Measurements from ENCODE around the gene USHBP1. TPM values are rescaled to one million over a fixed set of nuclear protein-coding genes. Genes with fewer than 3 reads are reported as not detected.

USHBP1 gene
- total RNA-seq, 1 donor from 2014 or later, result not detected

DNA sequence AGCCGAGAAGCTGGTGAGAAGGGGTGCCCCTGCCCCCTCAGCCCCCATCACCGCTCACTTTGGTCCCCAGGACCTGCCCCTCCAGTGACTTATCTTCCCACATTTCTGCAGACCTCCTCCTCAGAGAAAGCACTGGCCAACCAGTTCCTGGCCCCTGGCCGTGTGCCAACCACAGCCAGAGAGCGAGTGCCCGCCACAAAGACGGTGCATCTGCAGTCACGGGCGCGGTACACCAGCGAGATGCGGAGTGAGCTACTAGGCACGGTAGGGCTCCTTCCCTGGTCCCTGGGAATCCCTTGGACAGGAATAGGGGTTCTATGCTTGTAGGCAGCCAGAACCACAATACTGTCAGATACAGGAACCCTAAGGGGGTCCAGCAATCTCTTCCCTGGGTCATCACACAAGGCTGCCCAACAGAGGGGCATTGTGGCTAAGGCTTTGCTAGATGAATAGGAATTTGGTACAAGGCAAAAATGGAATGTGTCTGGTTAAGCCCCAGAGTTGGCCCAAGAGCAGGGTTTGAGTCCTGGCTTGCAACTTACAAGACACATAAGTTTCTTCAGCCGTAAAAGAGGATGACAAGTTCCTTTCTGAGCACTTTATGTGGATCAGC, 48.4 kb downstream of the USHBP1 start:
- Mint-ChIP-seq H3K4me3 (ENCODE audit: unreplicated experiment) (peak overlapping the region; percentile 91), H3K36me3 (ENCODE audit: unreplicated experiment) (no peaks in the 10 kb centered on the region), H3K27ac (ENCODE audit: unreplicated experiment) (no peak overlapping the region), H3K9me3 (ENCODE audit: unreplicated experiment) (peaks cover 2% of the 10 kb centered on the region), H3K27me3 (ENCODE audit: unreplicated experiment) (peaks cover 8% of the 10 kb centered on the region), H3K4me1 (ENCODE audit: low read depth, unreplicated experiment) (peaks cover 5% of the 10 kb centered on the region)
- DNase-seq, result no peak
- TF ChIP-seq, protein P1, sequence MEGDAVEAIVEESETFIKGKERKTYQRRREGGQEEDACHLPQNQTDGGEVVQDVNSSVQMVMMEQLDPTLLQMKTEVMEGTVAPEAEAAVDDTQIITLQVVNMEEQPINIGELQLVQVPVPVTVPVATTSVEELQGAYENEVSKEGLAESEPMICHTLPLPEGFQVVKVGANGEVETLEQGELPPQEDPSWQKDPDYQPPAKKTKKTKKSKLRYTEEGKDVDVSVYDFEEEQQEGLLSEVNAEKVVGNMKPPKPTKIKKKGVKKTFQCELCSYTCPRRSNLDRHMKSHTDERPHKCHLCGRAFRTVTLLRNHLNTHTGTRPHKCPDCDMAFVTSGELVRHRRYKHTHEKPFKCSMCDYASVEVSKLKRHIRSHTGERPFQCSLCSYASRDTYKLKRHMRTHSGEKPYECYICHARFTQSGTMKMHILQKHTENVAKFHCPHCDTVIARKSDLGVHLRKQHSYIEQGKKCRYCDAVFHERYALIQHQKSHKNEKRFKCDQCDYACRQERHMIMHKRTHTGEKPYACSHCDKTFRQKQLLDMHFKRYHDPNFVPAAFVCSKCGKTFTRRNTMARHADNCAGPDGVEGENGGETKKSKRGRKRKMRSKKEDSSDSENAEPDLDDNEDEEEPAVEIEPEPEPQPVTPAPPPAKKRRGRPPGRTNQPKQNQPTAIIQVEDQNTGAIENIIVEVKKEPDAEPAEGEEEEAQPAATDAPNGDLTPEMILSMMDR (IDR thresholded peaks at IDR 0.05; ENCODE audit: partially characterized antibody, unreplicated experiment), result no peak

DNA sequence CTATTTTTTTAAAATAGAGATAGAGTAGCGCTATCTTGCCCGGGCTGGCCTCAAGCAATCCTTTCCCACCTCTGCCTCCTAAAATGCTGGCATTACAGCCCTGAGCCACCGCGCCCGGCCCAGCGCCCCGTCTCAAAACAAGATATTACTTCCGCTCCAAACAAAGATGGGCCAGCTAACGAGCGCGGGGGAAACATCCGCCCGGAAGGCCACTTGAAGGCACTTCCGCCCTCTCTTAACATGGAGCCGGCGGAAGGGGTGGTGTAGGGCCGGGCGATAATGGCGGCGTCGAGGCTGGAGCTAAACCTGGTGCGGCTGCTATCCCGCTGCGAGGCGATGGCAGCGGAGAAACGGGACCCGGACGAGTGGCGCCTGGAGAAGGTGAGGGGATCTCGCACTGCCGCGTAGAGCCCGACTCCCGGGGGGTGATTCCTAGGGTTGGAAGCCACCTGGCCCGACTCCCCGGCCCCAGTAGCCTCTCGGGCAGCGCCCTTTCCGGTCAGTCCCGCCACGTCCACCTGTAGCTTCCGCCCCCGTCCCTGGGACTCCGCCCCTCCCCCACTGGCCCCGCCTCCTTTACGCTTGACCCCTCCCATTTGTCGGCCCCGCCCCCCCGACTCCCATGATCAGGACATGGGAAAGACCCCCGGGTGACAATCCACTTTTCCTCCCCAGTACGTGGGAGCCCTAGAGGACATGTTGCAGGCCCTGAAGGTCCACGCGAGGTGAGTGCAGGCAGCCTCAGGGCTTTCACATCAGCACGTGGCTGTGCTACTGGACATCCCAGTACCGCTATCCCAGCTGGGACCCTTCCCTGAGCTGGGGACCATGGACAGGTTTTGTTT, 49.2 kb downstream of the USHBP1 start, which contains the start of gene USE1:
USE1 (plus strand) TSS at position 231 of the 845 bp plus-strand sequence; CDS start at position 280, 49 bp downstream.
- DNase-seq, result peak; percentile 87
- no peaks in the 10 kb centered on the region for H3K36me3 Mint-ChIP-seq (ENCODE audit: unreplicated experiment)
- peak within 1 kb of the TSS; percentile 97 for H3K27ac Mint-ChIP-seq (ENCODE audit: unreplicated experiment)
- TF ChIP-seq, protein P1 (IDR thresholded peaks at IDR 0.05; ENCODE audit: partially characterized antibody, unreplicated experiment), result no peak
- H3K4me1 Mint-ChIP-seq (ENCODE audit: low read depth, unreplicated experiment), result peaks cover 6% of the 10 kb centered on the region
- peaks cover 8% of the 10 kb centered on the region for H3K27me3 Mint-ChIP-seq (ENCODE audit: unreplicated experiment)
- peaks cover 2% of the 10 kb centered on the region for H3K9me3 Mint-ChIP-seq (ENCODE audit: unreplicated experiment)
- peak within 1 kb of the TSS; percentile 91 for H3K4me3 Mint-ChIP-seq (ENCODE audit: unreplicated experiment)

DNA sequence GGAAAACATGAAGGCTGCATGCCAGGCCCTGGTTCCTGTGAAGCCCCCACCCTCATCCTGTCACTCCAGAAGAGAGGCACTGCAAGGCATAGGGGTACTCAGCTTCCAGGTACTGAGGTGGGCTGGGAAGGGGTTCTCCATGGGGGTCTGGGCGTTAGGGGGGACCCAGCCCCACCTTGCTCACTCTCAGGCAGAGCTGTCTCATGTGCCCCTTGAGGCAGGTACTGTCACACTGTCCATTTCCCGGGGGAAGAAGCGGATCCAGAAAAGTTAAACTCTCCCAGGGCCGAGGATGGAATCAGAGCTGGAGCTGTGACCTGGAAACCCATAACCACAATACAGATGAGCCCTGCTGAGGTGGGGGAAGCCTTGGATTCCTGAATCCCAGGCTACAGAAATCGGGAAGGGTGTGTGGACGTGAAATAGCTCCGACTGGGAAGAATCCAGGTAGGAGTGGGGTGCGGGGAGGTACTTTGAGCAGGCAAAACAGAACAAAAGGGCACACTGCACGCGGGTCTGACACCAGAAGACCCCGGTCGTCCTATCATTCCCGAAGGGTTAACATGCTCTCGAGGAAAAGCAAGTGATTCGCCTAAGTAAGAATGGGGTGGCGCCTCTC, 49.9 kb downstream of the USHBP1 start:
- TF ChIP-seq, protein P1 (IDR thresholded peaks at IDR 0.05; ENCODE audit: partially characterized antibody, unreplicated experiment), result no peak
- Mint-ChIP-seq H3K27ac (ENCODE audit: unreplicated experiment) (peak overlapping the region; percentile 97), H3K9me3 (ENCODE audit: unreplicated experiment) (peaks cover 3% of the 10 kb centered on the region), H3K36me3 (ENCODE audit: unreplicated experiment) (no peaks in the 10 kb centered on the region), H3K27me3 (ENCODE audit: unreplicated experiment) (peaks cover 6% of the 10 kb centered on the region), H3K4me1 (ENCODE audit: low read depth, unreplicated experiment) (peaks cover 8% of the 10 kb centered on the region), H3K4me3 (ENCODE audit: unreplicated experiment) (peak overlapping the region; percentile 91)
- DNase-seq, result no peak

DNA sequence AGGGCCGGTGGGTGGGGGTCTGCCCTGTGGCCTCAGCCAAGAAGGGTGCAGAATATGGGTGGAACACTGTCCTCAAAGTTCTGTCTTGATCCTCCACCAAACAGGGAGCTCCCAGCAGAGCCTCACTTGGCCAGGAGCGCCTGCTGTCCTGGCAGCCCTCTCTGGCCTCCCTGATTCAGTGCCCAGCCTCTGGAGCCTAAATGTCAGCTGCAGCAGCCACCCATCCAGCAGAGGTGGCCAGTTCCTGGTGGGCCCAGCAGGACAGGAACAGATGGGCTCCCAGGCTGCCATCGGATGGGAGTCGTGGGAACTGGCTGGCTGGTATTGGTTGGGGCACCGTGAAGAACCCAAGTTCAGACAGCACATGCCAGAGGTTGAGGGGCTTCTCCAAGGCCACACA, 51.2 kb downstream of the USHBP1 start:
- Mint-ChIP-seq H3K36me3 (ENCODE audit: unreplicated experiment) (no peaks in the 10 kb centered on the region), H3K4me1 (ENCODE audit: low read depth, unreplicated experiment) (peaks cover 10% of the 10 kb centered on the region), H3K9me3 (ENCODE audit: unreplicated experiment) (peaks cover 4% of the 10 kb centered on the region), H3K27ac (ENCODE audit: unreplicated experiment) (no peak overlapping the region), H3K27me3 (ENCODE audit: unreplicated experiment) (peaks cover 3% of the 10 kb centered on the region), H3K4me3 (ENCODE audit: unreplicated experiment) (no peak overlapping the region)
- TF ChIP-seq, protein P1 (IDR thresholded peaks at IDR 0.05; ENCODE audit: partially characterized antibody, unreplicated experiment), result no peak
- no peak for DNase-seq

Measured in glutamatergic neuron (in vitro differentiated cells).